ENCODE data around the gene VTCN1.

DNA sequence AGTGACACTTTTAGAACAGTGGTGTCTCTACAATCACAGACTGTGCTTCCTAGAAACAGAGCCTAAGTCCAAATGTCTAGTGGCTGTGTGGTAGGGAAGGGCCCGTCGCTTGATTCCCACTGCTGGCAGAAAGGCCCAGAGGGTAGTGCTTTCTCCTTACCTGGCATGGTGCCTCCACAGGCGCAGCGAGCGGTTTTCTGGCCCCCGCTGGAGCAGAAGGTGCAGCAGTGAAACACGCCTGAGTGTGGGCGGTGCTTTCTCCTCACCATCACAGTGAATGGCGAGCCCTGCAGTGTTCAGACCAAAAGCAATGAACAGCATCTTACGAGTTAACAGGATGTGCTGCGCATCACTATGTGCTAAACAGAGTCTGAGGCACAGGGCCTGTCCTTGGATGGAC is 97.5 kb downstream of the VTCN1 start:
- TF ChIP-seq, protein P1, sequence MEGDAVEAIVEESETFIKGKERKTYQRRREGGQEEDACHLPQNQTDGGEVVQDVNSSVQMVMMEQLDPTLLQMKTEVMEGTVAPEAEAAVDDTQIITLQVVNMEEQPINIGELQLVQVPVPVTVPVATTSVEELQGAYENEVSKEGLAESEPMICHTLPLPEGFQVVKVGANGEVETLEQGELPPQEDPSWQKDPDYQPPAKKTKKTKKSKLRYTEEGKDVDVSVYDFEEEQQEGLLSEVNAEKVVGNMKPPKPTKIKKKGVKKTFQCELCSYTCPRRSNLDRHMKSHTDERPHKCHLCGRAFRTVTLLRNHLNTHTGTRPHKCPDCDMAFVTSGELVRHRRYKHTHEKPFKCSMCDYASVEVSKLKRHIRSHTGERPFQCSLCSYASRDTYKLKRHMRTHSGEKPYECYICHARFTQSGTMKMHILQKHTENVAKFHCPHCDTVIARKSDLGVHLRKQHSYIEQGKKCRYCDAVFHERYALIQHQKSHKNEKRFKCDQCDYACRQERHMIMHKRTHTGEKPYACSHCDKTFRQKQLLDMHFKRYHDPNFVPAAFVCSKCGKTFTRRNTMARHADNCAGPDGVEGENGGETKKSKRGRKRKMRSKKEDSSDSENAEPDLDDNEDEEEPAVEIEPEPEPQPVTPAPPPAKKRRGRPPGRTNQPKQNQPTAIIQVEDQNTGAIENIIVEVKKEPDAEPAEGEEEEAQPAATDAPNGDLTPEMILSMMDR (IDR thresholded peaks at IDR 0.05), result no peak
- TF ChIP-seq POLR2AphosphoS5 (IDR thresholded peaks at IDR 0.05; ENCODE audit: low read depth, low read length) (no peak), SIN3A (IDR thresholded peaks at IDR 0.05; ENCODE audit: borderline replicate concordance, insufficient read depth, low read depth, low read length) (no peak), TCF7L2 (IDR thresholded peaks at IDR 0.05; ENCODE audit: low read depth, low read length) (no peak)
- TF ChIP-seq, protein P2, sequence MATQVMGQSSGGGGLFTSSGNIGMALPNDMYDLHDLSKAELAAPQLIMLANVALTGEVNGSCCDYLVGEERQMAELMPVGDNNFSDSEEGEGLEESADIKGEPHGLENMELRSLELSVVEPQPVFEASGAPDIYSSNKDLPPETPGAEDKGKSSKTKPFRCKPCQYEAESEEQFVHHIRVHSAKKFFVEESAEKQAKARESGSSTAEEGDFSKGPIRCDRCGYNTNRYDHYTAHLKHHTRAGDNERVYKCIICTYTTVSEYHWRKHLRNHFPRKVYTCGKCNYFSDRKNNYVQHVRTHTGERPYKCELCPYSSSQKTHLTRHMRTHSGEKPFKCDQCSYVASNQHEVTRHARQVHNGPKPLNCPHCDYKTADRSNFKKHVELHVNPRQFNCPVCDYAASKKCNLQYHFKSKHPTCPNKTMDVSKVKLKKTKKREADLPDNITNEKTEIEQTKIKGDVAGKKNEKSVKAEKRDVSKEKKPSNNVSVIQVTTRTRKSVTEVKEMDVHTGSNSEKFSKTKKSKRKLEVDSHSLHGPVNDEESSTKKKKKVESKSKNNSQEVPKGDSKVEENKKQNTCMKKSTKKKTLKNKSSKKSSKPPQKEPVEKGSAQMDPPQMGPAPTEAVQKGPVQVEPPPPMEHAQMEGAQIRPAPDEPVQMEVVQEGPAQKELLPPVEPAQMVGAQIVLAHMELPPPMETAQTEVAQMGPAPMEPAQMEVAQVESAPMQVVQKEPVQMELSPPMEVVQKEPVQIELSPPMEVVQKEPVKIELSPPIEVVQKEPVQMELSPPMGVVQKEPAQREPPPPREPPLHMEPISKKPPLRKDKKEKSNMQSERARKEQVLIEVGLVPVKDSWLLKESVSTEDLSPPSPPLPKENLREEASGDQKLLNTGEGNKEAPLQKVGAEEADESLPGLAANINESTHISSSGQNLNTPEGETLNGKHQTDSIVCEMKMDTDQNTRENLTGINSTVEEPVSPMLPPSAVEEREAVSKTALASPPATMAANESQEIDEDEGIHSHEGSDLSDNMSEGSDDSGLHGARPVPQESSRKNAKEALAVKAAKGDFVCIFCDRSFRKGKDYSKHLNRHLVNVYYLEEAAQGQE (IDR thresholded peaks at IDR 0.05; ENCODE audit: insufficient read depth in 1 of 2, low read depth in 2 of 2, low read length in 1 of 2), result no peak

Data from Panc1 (cell line).